GM19035 (cell line): ENCODE data around the gene GNMT.
"Not testable (repeated sequence)": the region's sequence is repeated elsewhere in the genome, so short reads cannot be mapped to it uniquely, and the experiment has no call there.

Experiments
- ATAC-seq: cut with Tn5 transposase; IDR thresholded peaks from one replicate; pipeline ENCODE4 v1.9.1; 2021; ENCODE audit not compliant: unreplicated experiment

Gene GNMT

GRCh38 chr6:42940493-42941045, 20.0 kb upstream of the GNMT start:
- no peak for ATAC-seq

- ATAC-seq = not testable (repeated sequence)
Measured at GRCh38 chr6:42941356-42941755, 19.2 kb upstream of the GNMT start.

DNA sequence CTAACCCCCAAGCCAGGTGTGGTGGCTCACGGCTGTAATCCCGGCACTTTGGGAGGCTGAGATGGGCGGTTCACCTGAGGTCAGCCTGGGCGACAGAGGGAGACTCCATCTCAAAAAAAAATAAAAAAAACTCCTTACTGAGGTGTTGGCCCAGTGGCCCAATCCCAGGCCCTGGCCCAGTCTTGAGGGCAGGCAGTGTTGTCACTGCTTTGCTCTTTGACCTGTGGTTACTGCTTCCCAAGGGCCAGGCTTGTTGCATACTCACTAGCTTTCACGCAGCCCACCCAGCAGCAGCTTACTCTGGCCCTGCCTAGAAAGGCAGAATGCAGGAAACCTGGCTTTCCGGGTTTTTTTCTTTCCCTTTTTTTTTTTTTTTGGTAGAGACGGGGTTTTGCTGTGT, 18.1 kb upstream of the GNMT start:
- ATAC-seq = no peak

DNA sequence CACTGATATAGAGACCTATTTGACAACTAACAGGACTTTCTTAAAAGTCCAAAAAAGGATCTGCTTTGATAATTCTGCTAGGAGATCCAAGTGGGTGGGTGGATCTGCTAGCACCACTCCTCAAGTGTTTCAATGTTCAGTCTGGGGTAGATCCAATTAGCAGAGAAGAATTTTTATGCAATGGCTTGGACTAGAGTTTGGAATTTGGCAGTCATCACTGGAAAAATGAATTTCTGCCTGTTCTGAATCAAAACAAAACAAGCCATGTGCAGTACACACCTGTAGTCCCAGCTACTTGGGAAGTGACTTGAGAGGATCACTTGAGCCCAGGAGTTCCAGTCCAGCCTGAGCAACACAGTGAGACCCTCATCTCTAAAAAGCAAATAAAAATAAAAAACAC, 12.6 kb upstream of the GNMT start:
- no peak for ATAC-seq

GRCh38 chr6:42952389-42952788, 8.2 kb upstream of the GNMT start:
- ATAC-seq = no peak

DNA sequence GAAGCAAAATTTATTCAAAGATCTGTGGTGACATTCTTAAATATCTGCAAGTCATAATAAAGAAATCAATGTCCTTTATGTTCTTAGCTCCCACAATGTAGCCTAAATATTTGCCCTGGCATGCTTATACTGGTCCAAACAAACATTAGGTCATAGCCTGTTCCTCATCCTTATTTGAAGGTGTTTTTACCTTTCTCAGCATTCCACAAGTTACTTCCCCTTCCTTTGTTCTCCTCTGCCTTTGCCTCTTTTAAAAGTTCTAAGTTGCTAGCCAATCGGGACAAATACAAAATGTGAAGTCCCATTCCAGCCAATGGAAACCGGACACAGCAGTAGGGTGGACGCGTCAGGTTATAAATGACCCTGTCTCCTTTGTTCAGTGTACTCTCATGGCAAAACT, 6.1 kb upstream of the GNMT start:
- not testable (repeated sequence) for ATAC-seq

DNA sequence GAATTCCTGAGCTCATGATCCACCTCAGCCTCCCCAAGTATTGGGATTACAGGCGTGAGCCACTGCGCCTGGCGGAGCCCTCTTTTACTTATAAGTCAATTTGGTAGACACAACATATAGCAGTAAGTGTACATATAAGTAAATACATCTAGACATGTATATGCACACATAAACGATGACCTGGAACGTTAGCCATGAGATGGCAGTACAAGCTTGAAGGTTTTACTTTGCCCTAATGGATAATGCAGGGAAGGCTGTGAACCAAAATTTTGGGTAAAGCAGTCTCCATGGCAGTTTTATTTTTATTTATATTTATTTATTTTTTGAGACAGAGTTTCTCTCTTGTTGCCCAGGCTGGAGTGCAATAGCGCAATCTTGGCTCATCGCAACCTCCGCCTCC, 2.4 kb upstream of the GNMT start:
- ATAC-seq = no peak

- ATAC-seq = no peak
Measured at GRCh38 chr6:42959917-42960242, 674 bp upstream of the GNMT start.

GRCh38 chr6:42961020-42961470, 491 bp downstream of the GNMT start:
- ATAC-seq = no peak

GRCh38 chr6:42962096-42962495, 1.5 kb downstream of the GNMT start:
- no peak for ATAC-seq

- no peak for ATAC-seq
Measured at GRCh38 chr6:42962502-42963178, 2.1 kb downstream of the GNMT start.

GRCh38 chr6:42963179-42963854, 2.8 kb downstream of the GNMT start:
- no peak for ATAC-seq

- no peak for ATAC-seq
Measured at GRCh38 chr6:42963855-42964605, 3.5 kb downstream of the GNMT start.

- ATAC-seq = no peak
Measured at GRCh38 chr6:42966571-42966970, 6.0 kb downstream of the GNMT start.

GRCh38 chr6:42967228-42967627, 6.7 kb downstream of the GNMT start:
- ATAC-seq = no peak

- ATAC-seq = no peak
Measured at GRCh38 chr6:42968126-42968701, 7.7 kb downstream of the GNMT start.

DNA sequence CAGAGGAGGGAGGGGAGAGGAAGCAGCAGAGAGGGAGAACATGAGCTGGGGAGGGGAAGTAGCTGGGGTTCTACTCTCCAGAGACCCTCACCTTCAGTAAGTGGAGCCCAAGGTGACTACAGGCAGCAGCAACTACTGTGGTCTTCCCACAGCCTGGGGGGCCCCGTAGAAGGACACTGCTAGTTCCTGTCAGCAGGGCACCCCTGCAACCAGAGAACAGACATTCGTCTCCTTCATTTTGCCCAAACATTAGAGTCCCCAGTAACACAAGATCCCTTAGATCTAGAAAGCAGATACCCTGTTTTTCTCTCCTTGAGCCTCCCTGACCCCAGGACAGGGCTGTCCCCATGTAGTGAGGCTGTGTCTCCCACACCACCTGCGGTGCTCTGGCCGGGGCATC, 8.2 kb downstream of the GNMT start:
- no peak for ATAC-seq

DNA sequence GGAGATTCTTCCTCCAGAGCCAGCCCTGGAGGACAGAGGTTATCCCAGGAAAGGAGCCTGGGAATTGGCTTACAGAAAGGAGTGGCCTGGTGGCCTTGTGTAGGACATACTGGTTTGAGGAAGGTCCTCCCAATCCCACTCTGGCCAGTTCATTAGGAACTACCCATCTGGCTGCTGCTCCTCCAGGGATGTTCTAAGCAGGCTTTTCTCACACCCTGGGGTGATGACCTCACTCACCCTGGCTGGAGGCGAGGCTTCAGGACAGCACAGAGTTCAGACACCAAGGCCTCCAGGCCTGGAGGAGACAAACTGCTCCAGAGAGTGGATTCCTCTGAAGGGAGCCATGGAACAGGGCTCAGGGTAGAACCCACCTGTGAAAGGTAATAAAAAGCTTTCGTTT, 8.9 kb downstream of the GNMT start:
- ATAC-seq = no peak

DNA sequence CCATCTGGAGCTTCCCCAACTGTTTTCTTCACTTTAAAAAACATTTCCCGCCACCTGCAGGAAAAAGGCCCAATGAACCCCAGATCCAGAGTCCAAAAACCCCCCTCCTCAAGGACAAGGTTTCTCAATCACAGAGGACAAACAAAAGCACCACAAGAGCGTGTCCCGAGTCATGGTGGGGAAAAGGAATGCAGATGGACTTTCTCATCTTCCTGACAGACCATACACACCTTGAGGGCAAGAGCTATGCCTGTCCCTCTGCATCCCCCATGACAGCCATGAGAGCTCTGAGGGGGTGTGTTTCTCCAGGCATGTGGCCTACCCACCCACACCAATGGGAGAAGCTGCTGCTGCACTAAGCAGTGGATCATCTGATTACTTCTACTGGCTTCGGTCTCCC, 9.4 kb downstream of the GNMT start:
- ATAC-seq = no peak

- no peak for ATAC-seq
Measured at GRCh38 chr6:42970871-42971612, 10.5 kb downstream of the GNMT start.
